AG04449 (cell line): ENCODE measurements around the gene HDAC4.

ENCODE experiments used
- CTCF ChIA-PET: fragments of 350-600 bp; formaldehyde crosslinking; extraction: SDS; loops from one replicate; lab custom pipeline; 2021; ENCODE audit warnings: antibody characterized with exemption; lab: Yijun Ruan, JAX
- POLR2A ChIA-PET: fragments of 400-600, 350-600 bp; formaldehyde crosslinking; extraction: SDS; loops from one replicate; lab custom pipeline; 2020; ENCODE audit warnings: antibody characterized with exemption, inconsistent platforms; lab: Yijun Ruan, JAX
- DNase-seq: peaks from one replicate; pipeline ENCODE4 v3.0.0-alpha.2; 2010; ENCODE audit warnings: low read depth, low spot score
- H3K4me3 ChIP-seq: 2 replicates; pipeline ENCODE4 v1.5.1; 2011; ENCODE audit warnings: low read depth, mild to moderate bottlenecking, control low read depth, low read length
- TF ChIP-seq, protein P1 (sequence below): IDR thresholded peaks from one replicate; pipeline ENCODE4 v1.5.1; 2011; ENCODE audit warnings: mild to moderate bottlenecking, moderate library complexity, low read length, control low read depth, inconsistent platforms; ENCODE audit not compliant: insufficient read depth; ENCODE audit errors: missing control alignments

HDAC4 gene

DNA sequence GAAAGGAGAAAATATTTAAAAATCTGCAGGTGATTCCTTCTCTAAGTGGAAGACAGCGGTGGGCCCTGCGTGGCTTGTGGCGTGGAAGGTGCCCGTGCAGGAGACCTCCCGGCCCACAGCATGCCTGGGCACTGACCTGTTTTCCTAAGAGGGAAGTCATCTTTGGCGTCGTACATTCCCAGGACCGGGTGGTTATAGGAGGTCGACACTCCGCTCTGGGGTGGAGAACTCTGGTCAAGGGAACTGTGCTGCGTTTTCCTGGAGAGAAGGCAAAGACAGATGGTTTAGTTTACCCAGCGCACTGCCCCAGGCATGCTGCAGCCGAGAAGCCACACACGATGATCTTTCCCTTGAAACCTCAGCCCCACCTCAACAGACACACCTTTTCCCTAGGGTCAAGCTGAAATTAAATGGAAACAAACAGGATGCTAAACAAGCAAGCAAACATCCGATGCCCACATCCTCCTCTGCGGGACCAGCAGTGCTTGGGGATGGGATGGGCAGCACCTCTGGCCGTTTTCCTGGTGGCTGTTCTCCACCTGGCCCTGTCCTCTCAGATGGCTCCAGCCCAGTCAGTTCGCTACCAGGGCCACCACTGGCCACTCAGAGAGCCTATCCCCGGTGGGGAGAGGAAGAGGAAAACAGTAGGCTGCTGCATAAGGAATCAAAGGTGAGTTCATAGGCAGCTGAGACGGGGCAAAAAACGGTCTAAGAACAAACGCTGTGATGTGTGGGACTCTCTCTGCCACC, 244.1 kb downstream of the HDAC4 start:
- ChIA-PET CTCF (interaction anchor here (1.0 to 1.3 kb wide), 2 partner anchors 12 to 14 kb away, joined by 6 to 8 read pairs; no protein-coding TSS in a partner anchor), POLR2A (no interaction called here)
- H3K4me3 ChIP-seq: no peak overlapping the region
- DNase-seq: no peak
- TF ChIP-seq, protein P1, sequence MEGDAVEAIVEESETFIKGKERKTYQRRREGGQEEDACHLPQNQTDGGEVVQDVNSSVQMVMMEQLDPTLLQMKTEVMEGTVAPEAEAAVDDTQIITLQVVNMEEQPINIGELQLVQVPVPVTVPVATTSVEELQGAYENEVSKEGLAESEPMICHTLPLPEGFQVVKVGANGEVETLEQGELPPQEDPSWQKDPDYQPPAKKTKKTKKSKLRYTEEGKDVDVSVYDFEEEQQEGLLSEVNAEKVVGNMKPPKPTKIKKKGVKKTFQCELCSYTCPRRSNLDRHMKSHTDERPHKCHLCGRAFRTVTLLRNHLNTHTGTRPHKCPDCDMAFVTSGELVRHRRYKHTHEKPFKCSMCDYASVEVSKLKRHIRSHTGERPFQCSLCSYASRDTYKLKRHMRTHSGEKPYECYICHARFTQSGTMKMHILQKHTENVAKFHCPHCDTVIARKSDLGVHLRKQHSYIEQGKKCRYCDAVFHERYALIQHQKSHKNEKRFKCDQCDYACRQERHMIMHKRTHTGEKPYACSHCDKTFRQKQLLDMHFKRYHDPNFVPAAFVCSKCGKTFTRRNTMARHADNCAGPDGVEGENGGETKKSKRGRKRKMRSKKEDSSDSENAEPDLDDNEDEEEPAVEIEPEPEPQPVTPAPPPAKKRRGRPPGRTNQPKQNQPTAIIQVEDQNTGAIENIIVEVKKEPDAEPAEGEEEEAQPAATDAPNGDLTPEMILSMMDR: no peak

DNA sequence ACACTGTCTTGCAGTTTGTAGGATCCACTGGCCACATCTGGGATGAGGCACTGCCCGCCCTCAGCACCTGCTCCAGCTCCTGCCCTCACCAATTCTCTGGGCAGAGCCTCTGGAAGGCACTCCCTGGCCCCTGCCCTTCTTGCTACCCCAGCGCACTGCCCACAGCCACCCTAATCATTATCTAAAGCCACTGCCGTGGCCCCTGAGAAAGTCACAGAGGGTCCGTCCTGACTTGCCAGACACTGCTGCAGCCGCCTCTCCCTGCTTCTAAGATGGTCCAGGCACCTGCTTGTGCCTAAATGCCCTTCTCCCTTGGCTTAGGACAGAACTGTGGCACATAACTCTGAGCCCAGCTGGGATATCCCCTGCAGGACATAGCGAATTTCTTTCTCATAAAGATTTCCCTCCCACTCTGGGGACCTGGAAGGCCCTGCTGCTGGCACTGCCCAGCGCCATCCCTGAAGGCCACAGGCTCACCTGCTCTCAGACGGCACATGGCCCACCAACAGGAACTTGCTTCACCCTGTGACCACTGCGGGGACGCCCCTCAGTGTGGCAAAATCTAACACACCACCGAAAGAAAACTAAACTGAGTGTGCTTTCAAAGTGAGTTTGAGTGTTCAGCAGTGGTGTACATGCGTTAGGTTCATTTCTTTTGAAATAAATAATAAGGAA, 244.9 kb downstream of the HDAC4 start:
- DNase-seq: no peak
- POLR2A ChIA-PET: no interaction called here
- TF ChIP-seq, protein P1: no peak
- CTCF ChIA-PET: no interaction called here
- no peak overlapping the region for H3K4me3 ChIP-seq

GRCh38 chr2:239154971-239155805, 245.6 kb downstream of the HDAC4 start:
- TF ChIP-seq, protein P1: no peak
- no peak for DNase-seq
- POLR2A ChIA-PET: no interaction called here
- CTCF ChIA-PET: interaction anchor here (4.5 kb wide), 1 partner anchor 11 kb away, joined by 22 read pairs; no protein-coding TSS in a partner anchor
- H3K4me3 ChIP-seq: no peak overlapping the region

DNA sequence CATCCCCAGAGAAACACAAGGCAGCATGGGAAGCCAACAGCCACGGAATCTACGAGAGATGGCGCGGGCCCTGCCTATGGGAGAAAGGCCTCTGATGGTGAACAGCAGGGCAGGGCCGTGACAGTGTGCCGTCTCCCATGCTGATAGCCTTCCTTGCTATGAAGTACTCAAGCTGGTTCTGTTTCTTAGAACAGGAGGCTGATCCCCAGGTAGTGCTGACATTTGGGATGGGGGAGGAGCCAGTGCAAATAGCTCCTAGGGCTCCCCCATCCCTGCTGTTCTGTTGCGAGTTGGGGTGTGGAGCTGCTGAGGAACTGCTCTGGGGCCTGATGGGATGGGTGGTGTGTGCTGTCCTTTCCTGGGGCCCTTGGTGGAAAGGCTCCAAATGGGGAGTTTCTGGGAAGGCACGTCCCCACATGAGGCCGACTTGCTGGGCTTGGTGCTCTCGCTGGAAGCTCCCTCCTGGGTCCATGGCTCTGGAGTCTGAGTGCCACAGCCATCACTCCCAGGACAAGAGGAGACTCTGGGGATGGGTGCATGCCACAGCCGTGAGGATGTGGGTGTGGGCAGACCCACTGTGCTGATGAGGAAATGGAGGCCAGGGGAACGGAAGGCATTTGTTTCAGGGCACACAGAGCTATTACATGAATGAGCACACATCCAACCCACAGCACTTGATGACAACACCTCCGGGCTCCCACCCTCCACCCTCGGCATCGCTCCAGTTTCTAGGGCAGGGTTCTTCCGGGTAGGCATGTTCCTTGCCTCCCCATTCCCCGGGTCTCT, 246.8 kb downstream of the HDAC4 start:
- DNase-seq: no peak
- no peak overlapping the region for H3K4me3 ChIP-seq
- POLR2A ChIA-PET: no interaction called here
- CTCF ChIA-PET: interaction anchor here (4.5 kb wide), 1 partner anchor 10 kb away, joined by 22 read pairs; no protein-coding TSS in a partner anchor
- TF ChIP-seq, protein P1: no peak

- CTCF ChIA-PET: interaction anchor here (4.5 kb wide), 1 partner anchor 9 kb away, joined by 22 read pairs; no protein-coding TSS in a partner anchor
- no peak for DNase-seq
- no peak overlapping the region for H3K4me3 ChIP-seq
- TF ChIP-seq, protein P1: no peak
- POLR2A ChIA-PET: no interaction called here
Measured at GRCh38 chr2:239152916-239153305, 247.9 kb downstream of the HDAC4 start.
